Measurements from ENCODE around the gene APPL2.
"Not testable (repeated sequence)": the region's sequence is repeated elsewhere in the genome, so short reads cannot be mapped to it uniquely, and the experiment has no call there.

APPL2 gene

DNA sequence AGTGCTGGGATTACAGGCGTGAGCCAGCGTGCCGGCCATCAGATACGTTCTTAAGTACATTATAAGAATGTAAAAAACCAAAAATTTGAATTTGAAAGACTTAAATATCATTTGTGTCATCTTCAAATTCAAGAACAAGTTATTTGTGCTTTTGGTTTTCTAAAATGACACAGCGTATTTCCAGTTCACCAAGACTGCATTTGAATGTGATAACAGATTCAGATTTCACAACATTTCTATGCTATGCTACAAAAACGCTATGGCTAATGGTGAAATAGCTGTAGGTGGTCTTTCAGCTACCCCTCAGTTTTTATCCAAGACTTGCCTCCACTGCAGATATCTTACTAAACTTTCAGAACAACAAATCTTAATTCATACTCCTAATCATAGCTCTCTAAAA is 46.7 kb downstream of the APPL2 start:
- no peak for DNase-seq

DNA sequence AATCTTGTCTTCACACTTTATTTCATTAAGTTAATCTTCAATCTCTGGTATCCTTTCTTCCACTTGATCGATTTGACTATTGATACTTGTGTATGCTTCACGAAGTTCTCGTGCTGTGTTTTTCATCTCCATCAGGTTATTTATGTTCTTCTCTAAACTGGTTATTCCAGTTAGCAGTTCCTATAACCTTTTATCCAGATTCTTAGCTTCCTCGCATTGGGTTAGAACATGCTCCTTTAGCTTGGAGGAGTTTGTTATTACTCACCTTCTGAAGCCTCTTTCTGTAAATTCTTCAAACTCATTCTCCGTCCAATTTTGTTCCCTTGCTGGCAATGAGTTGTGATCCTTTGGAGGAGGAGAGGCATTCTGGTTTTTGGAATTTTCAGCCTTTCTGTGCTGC is 52.0 kb downstream of the APPL2 start:
- not testable (repeated sequence) for DNase-seq

DNA sequence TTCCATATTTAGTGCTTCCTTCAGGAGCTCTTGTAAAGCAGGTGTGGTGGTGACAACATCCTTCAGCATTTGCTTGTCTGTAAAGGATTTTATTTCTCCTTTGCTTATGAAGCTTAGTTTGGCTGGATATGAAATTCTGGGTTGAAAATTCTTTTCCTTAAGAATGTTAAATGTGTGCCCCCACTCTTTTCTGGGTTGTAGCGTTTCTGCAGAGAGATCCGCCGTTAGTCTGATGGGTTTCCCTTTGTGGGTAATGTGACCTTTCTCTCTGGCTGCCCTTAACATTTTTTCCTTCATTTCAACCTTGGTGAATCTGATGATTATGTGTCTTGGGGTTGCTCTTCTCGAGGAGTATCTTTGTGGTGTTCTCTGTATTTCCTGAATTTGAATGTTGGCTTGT is 52.6 kb downstream of the APPL2 start:
- DNase-seq = not testable (repeated sequence)

DNA sequence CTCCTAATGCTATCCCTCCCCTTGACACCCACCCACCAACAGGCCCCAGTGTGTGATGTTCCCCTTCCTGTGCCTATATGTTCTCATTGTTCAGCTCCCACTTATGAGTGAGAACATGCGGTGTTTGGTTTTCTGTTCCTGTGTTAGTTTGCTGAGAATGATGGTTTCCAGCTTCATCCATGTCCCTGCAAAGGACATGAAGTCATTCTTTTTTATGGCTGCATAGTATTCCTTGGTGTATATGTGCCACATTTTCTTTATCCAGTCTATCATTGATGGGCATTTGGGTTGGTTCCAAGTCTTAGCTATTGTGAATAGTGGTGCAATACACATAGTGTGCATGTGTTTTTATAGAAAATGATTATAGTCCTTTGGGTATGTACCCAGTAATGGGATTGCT is 56.9 kb downstream of the APPL2 start:
- DNase-seq = not testable (repeated sequence)

DNA sequence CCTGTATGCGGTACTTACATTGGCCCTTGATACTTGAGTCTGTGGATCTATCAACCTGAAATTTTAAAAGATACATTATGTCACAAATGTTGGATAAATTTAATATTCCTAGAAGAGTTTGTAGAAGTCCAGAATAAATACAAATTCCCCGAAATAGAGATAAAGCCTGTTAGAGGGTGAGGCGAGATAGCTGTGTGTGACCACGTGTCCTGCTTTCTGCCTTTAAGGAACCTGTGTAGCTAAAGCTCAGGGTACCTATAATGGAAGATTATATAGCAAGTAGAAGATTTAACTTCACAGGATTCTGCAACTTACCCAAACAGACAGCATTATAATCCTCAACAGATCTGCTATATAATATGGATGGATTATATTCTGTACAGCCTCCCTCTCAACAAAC is 58.8 kb downstream of the APPL2 start:
- DNase-seq = no peak

DNA sequence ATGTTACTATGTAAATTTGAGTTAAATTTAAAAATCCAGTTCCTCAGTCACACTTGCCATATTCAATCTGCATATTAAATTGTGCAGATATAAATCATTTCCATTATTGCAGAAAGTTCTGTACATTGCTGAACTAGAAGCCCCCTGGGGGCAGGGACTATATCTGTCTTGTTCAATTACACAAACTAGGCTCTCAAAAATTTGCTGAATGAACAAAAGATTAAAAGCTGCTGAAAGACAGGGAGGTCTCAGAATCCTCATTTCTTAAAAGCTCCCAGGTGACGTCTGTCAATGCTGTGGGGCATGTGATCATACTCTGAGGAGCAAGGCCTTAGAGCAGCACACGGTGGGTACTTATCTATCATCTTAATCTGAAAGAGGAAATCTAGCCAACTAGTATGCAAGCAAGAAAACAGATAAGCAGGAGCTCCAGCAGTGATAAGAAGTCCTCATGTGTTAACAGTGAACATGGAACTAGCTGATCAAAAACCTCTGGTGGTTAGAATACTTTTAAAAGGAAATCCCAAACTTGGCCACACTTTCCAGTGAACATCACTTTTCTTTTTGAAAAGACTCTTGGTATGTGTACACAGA is 60.5 kb downstream of the APPL2 start:
- DNase-seq = no peak

DNA sequence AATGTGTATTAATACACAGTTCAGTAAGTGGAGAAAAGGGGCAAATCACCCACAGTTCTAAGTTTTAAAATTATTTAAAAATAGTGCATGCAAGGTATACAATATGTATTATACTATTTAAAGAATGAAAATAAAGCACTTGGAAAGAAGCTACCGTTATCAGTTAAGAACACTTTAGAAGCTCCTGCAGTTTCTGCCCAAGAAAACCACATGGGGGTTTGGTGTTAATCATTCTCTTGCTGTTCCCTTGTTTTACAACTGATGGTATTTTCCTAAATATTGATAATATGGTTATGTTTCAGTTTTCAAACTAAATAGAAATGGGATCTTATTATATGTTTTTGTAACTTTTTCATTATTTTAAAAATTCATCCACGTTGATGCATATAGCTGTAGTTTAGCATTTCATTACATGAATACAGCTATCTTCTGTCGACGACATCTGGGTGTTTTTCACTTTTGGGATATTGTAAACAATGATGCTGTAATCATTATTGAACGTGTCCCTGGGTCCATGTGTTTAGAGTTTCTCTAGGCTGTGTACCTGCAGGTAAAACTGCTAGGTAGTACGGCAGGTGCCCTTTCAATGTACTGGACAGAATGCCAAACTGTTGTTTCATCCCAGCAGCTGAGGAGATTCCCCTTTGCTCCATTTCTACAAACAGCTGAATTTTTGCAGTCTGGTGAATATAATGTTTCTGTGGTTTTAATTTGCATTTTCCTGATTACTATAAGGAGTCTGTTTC is 64.1 kb downstream of the APPL2 start:
- no peak for DNase-seq

DNA sequence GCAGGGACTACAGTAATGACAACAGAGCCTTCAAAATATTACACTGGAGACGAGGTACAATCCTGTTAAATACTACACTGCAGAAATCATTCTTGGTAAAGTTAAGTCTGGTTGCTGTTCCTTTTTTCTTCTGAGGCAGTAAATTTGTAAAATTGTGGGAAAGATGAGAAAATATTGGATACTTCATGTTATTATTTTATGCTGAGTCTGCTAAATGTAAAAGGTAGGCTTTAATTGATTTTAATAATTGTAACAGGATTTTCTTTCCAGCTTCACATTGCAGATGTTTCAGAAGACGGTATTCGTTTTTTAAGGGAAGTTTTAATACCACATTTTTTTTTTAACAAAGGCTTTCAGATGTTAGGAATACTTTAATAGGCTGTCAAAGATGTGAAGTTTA is 65.8 kb downstream of the APPL2 start:
- DNase-seq = no peak

DNA sequence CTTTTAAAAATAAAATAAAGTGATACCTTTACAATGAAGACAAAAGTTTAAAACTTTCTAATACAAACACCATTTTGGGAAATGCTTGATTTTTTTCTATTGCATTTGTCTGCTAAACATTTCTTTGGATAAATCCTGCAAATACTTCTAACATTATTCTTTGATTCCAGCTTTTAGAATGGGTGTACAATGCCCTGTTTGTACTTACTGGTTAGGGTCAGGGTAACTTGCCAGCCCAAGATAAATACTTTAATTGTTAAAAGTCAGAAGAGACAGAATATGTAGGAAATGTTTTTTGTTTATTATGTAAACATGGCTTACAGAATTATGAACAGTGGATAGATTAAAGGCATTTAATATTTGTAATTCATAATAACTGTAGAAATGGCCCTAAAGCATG is 68.0 kb downstream of the APPL2 start:
- no peak for DNase-seq

DNA sequence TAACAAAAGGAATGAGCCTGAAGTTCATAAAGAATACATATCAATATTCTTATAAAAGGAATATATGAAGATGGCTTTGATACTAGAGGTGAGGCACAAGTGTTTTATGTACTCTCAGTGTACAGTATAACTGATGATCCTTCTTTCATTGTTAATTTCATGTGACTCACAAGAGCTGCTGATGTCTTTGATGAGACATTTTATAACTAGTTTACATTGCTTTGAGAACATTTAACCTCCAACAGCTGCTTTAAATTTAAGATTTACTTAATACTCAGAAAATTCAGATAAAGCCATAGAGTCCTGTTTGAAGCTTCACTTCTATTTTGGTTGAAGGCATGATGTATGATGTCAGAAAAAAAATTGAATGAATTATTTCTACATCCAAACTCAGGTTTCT is 68.6 kb downstream of the APPL2 start:
- DNase-seq = no peak

DNA sequence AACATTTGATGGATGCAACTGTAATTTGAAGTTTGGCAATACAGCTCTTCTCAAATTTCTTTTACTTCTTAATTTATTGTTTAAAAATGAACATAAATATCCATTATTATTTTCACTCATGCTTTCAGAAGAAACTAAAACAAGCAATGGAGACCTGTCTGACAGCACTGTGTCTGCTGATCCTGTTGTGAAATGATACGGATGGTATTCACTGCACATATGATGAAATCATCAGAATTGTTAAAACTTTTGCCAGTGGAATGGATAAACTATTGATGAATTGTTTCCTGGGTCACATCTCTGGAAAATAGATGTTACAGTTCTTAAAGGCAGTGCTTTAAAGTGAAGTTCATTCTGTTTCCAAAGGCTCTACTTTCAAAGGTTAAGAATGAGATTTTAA is 69.2 kb downstream of the APPL2 start:
- DNase-seq = no peak

DNA sequence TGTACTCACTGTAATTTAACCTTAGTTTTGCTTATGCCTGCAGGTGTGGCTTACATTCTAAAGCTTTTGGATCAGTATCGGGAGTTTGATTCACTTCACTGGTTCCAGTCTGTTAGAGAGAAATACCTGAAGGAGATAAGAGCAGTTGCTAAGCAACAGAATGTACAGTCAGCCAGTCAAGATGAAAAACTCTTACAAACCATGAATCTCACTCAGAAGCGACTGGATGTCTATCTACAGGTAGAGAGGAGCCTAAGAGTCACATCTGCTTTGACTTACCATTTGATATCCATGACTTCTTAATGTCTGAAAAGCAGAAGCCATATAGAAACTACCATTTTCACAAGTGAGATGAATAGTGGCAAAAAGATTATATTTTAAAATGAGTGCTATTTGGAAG is 71.9 kb downstream of the APPL2 start:
- DNase-seq = no peak

DNA sequence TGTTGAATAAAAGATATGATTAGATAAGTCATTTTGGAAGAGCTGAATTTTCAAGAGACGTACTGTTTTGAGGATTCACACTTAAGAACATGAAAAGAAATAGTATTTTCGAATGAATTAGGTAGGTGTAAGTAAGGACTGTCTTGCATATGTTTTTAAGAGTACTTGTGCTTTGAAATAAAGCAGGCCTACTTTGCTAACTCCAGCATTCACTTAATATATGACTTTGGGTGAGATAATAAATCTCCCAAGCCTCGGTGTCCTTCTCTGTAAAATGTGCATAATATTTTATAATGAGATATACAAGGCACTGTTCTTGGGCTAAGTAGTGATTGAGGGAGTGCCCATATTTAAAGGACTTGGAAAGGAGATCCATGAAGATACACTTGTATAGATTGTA is 73.8 kb downstream of the APPL2 start:
- no peak for DNase-seq

DNA sequence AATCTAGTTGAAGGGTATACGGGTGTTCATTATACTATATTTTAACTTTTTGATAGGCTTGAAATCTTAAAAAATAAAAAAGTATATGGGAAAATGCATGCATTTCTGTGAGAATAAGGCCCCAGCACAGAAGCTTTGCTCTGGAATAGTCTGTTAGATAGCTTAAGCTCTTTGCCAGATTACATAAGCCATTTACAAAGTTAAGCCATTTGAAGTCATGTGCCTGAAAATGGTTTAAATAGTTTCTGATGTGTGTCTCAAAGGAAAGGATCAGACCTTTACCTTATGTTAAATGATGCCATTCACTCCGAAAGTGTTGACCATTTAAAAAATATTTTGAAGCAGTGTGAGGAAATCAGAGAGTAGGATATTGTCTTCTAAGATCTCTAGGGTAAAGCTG is 77.1 kb downstream of the APPL2 start:
- DNase-seq = no peak

DNA sequence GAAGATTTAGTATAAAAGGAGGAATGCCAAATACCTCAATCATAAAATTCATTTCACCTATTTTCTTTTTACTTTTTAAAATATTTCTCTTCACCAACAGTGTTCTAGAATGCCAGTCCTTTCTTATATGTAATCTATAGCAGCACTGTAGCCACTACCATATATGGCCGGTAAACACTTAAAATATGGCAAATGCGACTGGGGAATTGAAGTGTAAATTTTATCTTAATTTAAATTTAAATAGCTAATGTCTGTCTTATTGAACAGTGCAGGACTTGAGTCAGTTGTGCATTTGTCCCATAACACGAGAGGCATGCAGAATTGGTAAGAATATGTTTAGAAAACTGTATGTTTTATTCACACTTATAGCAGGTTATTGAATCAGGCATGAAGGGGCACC is 78.4 kb downstream of the APPL2 start:
- DNase-seq = no peak

DNA sequence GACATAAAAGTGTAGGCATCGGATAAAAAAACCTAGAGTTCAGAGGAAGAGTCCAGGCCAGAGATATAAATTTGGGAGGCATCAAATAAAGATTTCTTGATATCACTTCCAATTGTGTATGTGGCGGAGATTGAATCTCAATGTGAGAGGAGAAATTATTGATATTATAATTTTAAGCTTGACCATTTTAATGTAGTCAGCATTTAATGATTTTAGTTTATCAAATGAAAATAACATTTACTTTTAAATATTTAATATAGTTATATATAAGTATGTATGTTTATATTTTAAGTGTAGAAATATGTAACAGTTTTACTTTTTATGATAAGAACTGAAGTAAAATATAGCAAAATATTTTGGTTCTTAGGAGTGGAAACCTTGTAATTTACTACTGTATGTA is 79.7 kb downstream of the APPL2 start:
- no peak for DNase-seq

DNA sequence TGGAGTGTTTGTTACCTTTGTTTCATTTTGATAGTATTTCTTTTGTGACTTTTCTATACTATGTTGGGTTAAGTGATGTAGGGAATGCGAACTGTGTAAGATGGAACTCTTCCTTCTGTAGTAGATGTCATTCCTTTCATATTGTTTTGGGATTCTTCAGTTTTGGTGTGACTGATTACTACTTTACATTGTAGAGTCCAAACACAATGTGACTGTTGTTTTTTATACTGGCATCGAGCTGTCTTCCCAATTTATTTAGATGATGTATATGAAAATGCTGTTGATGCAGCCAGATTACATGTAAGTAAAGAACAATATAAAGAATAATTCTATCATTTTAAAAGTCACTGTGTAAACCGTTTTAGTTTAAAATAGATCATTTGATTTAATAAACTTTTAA is 93.7 kb downstream of the APPL2 start:
- no peak for DNase-seq

DNA sequence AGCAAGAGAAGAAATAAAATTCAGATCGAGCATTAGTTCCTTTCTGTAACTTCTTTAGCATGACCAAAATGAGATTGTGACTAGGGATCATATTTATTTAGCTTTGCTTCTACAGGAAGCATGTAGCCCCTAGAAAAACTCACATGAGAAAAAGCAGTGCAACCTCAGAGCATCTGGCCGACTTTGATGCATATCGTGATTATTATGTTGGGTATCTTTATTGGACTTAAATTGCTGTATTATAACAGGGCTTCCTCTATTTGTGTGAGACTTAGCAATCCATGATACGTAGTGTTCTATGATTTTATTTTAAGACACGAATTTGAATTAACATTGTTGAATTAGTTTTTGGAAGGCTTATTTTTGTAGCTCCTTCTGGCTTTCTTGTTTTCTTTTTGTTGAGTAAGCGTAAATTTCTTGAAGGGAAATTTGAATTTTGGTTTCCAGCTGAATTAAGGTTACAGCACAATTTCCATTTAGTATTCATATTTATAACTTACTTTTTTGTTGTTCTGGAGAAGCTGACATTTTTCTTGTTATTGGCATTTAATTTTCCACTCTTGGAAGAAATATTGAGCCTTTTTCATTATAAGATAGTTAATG is 94.6 kb downstream of the APPL2 start:
- DNase-seq = no peak

DNA sequence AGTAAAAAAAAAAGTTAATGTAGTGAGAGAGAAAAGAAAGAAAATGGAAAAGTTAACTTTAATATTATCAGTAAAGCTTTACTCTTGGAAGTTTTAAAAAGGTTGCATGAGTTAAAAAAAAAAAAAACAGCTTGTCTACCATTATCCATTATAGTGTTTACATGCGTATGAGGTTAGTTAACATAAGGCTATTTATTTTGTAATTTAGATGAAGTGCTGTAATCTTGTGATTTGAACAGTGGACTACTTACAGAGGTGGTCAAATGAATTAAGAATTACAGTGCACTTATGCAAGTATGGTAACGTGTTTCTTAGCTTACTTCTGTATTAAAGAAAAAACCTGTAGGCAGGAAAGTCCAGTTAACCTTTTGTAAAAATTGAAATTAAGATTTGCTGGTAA is 97.7 kb downstream of the APPL2 start:
- DNase-seq = no peak

Data from activated gamma-delta T cell (primary cell).